ENCODE results near the gene DPP7.

GRCh38 chr9:137146527-137146918 is 32.0 kb upstream of the DPP7 start:
- no peak for TF ChIP-seq POLR2AphosphoS5 (IDR thresholded peaks at IDR 0.05; ENCODE audit: low read depth, low read length)
- no peak for TF ChIP-seq CTCF (IDR thresholded peaks at IDR 0.05 in 2 of 3, conservative IDR thresholded peaks at IDR 0.05 in 1 of 3; ENCODE audit: borderline replicate concordance in 1 of 3, insufficient read depth in 1 of 3, low read depth in 2 of 3, low read length in 2 of 3)
- TF ChIP-seq JUND (IDR thresholded peaks at IDR 0.05) = no peak
